HG03460 (cell line): ENCODE results near the gene KRT74.

Source experiments
- ATAC-seq: cut with Tn5 transposase; IDR thresholded peaks from one replicate; pipeline ENCODE4 v1.9.1; 2021; ENCODE audit not compliant: unreplicated experiment

The KRT74 gene

GRCh38 chr12:52573743-52574142, at the start of gene KRT74:
Gene KRT74 (minus strand): TSS chr12:52573843. CDS start chr12:52573777, 66 bp downstream.
- no peak for ATAC-seq

DNA sequence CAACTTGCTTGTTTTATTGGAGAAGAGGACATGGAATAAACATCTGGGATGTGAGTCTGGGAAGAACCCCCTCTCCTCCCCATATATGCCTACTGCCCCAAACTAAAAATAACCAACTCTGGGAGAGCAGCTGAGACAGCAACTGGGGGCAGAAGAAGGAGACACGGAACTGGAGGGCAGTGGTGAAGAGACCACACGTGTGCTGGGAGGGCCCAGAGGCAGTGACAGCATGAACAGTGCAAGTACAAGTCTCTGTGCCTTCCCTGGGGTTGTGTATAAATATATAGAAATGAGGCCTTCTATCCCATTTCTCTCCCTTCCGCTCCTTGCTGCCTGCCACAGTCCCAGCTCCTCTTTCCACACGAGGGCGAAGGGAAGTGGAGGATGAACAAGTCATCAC, 48.7 kb upstream of the KRT74 start:
- ATAC-seq: no peak

DNA sequence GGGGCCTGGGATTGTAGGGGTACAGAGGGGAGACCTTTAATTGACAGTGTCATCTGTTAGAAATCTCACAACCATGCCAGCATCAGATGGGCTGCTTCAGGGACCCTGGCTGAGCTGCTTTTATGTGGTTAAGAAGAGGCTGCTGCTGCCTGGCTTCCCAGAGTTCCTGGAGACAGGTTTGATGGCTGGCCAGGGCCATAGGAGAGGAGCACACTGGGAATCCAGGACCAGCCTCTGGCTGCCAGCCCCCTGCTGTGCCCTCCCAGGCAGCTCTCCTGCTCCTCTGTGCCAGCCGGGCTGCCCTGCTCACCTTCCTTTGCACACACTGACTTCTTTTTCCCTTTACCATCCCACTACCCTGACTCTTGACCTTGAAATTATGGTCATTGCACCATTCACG, 45.2 kb upstream of the KRT74 start:
- ATAC-seq: no peak

GRCh38 chr12:52618216-52618615, 44.6 kb upstream of the KRT74 start, which contains the start of gene KRT73:
Gene KRT73 (minus strand): TSS chr12:52618559. CDS start chr12:52618524, 35 bp downstream.
- ATAC-seq: no peak

GRCh38 chr12:52617403-52617785, 43.8 kb upstream of the KRT74 start:
- no peak for ATAC-seq

DNA sequence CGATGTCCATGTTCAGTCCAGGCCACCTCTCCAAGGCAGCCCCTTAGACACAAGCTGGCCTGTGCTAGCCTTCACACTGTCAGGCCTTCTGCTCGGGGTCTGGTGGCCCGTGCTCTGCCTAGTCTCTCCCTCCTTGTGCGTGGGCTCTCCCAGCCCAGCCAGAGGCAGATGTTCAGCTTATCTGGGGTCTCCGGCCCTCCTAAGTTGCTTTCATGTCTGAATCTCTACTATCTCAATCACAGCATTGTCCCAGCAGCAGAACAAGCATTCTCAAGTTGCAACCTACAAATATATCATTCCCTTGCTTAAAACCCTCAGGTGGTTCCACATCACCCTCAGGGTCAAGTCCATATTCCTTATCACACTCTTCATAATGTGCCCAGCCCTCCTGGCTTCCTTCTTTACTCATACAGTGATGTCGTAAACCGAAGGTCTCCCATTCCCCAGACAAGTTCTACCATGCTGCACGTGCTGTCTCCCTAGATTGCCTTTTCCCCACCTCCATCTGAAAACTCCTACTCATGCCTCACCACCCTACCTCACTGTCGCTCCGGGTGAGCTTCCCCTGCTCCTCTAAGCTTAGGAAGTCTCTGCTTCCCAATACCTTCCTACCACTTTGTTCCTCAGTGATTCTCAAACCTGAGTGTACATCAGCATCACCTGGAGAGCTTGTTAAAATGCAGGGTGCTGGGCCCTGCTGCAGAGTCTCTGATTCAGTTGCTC, 43.2 kb upstream of the KRT74 start:
- ATAC-seq: no peak

DNA sequence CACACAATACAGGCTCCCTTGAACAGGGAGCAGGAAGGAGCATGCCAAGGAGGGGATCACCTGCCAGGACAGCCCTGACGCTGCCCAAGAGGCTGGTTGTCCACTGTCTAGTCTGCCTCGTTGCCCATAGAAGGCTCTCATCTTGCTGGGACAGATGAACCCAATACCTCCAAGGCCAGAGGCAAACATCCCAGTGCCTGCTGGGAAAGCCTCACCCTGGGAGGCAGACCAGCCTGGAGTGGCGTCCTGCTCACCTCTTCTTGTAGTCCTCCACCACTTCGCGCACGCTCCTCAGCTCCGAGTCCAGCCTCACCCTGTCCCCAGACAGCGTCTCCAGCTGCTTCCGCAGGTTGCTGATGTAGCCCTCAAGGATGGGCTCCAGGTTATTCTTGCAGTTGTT, 42.3 kb upstream of the KRT74 start:
- ATAC-seq: no peak

- ATAC-seq: no peak
Observed at GRCh38 chr12:52615208-52615868, 41.7 kb upstream of the KRT74 start.

- no peak for ATAC-seq
Observed at GRCh38 chr12:52614381-52615207, 41.0 kb upstream of the KRT74 start.

GRCh38 chr12:52613384-52614030, 39.9 kb upstream of the KRT74 start:
- no peak for ATAC-seq

DNA sequence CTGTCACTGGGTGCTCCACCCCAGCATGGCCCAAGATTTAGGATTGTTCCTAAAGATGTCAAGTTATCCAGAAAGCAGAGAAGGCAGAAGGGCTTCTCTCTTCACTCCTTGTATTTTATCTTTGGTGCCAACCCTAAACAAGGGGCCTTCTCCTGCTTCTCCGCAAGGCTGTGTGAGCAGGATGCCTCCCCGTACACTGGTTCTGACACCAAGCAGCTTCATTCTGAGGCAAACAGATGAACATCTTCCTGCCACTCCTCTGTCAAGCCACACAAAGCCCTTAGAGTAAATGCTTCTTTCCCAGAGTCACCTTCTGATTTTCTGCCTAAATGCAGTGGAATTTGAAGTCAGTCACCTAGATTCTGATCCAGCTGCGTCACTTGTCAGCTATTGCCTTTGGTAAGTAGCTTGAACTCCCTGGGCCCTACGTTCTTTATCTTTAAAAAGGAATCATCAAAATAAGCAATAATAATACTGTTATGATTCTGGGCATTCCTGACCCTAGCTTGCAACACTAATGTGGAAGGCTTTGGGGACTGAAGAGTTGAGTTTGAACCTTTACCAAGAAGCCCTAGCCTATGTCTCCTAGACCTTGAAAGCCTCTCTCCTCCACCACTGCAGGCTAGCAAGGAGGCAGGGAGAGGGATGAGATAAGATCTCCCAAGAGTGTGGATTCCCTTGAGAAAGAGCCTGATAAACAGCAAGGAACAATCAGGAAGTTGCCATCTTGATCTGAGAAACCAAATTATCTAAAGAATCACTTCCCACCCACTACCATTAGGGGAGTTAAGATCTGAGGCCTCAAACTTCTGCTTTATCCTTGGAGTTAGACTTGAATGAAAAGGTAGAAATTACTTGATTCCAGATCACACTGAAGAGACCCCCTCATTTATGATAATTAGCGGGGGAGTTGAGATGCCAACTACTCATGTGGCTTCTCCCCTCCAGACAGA, 39.1 kb upstream of the KRT74 start:
- ATAC-seq: no peak

GRCh38 chr12:52611080-52611468, 37.4 kb upstream of the KRT74 start:
- ATAC-seq: no peak

DNA sequence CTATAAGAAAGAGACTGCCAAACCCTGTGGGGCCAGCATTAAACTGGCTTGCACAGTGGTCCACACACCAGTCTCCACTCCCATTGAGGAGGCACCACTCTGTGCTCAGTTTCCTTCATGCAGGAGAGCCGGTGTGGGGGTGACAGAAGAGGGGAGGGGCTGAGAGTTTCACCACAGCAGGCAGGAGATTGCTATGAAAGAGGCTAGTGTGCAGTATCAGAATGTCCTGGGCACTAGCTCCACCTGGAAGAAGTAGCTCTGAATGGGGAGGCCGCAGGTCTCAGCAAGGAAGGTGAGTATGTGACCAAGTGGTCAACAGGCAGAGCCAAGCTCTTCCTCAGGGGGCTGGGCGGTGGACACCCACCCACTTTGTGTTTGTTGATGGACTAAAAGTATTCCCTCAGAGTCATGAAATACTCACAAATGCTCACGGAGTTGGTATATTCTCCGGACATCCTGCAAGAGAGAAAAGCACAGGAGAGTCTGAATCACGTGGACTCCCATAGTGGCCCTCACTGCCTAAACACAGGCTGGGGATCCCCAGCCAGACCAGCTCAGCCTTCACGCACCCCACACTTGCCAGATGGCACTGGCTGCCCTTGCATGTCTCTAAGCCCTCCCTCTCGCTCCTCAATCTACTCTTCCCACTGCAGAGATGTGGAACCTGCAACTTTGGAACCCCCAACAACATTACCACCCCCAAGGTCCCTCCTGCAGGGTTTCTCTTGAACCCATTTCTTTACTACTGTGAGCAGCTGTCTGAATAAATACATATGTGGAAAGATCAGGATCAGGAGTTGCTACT, 35.4 kb upstream of the KRT74 start:
- no peak for ATAC-seq

DNA sequence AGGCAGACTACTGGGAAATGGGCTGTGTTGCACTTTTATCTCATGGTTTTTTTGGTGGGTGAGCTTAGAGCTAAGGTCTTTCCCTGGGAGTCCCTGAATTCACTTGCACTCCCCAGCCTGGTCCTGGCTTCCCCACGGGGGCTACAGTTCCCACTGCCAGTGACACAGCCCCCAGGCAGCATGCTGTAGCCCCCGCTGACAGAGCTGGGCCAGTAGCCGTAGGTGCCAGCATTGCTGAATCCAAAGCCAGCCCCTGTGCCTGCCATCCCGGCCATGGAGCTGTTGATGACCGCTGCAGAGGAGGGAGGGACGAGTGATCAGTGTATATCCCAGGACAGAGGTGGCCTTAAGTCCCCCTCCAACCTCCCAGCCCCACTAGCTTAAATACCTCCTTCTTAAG, 34.5 kb upstream of the KRT74 start:
- ATAC-seq: no peak

- no peak for ATAC-seq
Observed at GRCh38 chr12:52607314-52607713, 33.7 kb upstream of the KRT74 start.

- no peak for ATAC-seq
Observed at GRCh38 chr12:52606581-52607218, 33.1 kb upstream of the KRT74 start.

DNA sequence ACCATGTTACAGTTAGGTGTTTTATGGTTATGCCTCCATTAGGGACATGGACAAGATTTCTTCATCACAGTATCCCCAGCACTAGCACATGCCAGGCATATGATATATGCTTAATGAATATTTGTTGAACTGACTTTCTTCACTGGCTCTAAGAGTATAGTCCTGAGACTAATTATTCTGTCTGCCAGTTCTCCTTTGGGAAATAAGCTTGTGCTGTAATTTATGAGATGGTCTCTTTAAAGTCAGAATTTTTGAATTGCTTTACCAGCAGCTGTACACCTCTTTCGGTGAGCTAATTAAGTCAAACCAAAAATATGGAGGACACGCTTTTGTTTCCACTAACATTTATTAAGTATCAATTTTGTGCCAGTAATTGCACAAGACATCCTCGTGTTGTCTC, 32.5 kb upstream of the KRT74 start:
- ATAC-seq: no peak

DNA sequence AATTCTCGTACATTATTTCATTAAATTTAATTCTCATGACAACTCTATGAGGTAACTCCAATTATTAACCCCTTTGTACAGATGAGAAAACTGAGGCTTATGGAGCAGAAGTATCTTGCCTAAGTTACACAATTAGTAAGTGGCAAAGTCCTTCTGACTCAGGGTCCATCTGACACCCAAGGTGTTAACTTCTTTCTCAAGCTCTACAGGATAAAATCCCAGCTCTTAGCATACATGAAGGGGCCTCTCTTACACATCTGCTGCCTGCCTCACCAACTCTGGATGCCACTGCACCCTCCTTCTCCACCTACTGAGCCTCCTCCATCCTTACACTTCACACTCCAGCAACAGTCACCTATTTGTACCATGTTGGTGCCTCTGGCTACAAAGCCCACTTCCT, 31.9 kb upstream of the KRT74 start:
- ATAC-seq: no peak

- no peak for ATAC-seq
Observed at GRCh38 chr12:52604859-52605258, 31.2 kb upstream of the KRT74 start.
